Measurements from ENCODE around the gene ZNF346. TPM values are rescaled to one million over a fixed set of nuclear protein-coding genes. Genes with fewer than 3 reads are reported as not detected.

ZNF346 gene
- total RNA-seq, 4 donors from 2014 or later: 5.2 to 8.0 (median 6.8) TPM

DNA sequence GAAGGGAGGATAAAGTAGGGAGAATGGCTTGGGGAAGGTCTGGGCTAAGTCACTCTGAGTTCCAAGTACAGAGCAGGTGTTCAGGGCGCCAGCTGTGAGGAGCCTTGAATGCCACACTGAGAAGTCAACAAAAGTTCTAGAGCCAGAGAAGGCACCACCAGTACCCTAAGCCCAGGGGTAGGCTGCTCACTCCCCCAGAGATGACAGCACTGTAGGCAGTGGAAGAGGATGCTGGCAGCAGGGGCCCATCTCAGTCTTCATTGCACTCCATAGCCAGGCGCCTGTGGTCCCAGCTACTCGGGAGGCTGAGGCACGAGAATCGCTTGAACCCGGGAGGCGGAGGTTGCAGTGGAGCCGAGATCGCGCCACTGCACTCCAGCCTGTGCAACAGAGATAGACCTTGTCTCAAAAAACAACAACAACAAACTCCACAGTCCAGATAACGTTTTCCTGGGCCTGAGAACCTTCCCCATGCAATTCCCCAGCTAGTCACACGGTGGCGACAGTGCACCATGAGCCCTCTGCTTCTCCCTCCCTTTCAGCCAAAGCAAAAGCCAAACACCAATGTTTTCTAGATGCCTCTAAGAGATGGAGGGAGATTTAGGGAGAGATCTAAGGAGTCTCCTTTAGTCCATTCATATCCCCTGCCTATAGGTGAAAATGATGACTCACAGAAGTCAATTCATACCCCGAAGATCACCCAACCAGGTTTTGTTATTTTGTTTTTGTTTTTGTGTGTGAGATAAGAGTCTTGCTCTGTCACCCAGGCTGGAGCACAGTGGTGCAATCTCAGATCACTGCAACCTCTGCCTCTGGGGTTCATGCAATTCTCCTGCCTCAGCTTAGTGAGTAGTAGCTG, 91.3 kb downstream of the ZNF346 start:
- TF ChIP-seq, protein P1, sequence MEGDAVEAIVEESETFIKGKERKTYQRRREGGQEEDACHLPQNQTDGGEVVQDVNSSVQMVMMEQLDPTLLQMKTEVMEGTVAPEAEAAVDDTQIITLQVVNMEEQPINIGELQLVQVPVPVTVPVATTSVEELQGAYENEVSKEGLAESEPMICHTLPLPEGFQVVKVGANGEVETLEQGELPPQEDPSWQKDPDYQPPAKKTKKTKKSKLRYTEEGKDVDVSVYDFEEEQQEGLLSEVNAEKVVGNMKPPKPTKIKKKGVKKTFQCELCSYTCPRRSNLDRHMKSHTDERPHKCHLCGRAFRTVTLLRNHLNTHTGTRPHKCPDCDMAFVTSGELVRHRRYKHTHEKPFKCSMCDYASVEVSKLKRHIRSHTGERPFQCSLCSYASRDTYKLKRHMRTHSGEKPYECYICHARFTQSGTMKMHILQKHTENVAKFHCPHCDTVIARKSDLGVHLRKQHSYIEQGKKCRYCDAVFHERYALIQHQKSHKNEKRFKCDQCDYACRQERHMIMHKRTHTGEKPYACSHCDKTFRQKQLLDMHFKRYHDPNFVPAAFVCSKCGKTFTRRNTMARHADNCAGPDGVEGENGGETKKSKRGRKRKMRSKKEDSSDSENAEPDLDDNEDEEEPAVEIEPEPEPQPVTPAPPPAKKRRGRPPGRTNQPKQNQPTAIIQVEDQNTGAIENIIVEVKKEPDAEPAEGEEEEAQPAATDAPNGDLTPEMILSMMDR (IDR thresholded peaks at IDR 0.05 in 4 of 5, conservative IDR thresholded peaks at IDR 0.05 in 1 of 5): peak; percentile 88 to 99 (median 96)
- TF ChIP-seq POLR2A (IDR thresholded peaks at IDR 0.05): no peak
- Histone ChIP-seq H3K27ac (peak overlapping the region in 2 of 4 donors; percentile 16 to 51), H3K36me3 (no peaks in the 10 kb centered on the region), H3K4me1 (peaks cover 7 to 10% of the 10 kb centered on the region in 2 donors), H3K9me3 (no peaks in the 10 kb centered on the region), H3K27me3 (no peaks in the 10 kb centered on the region), H3K4me3 (peak overlapping the region in 1 of 4 donors; percentile 22)
- ATAC-seq (peak; percentile 69 to 70), DNase-seq (peak; percentile 47 to 68)
- intact Hi-C loops (cut with DNase I; ENCODE audit: low total_unique reads): loop anchor here (2.0 to 10.0 kb wide), 3 partner anchors 139 to 341 kb away; partner anchors contain the start of genes PRELID1 and RAB24
- in situ Hi-C loops (cut with MboI; ENCODE audit: low sequenced_read_pairs in 4 of 4): loop anchor here in 2 of 4 donors (25.0 kb wide), 2 partner anchors 149 to 451 kb away; no protein-coding TSS in a partner anchor

DNA sequence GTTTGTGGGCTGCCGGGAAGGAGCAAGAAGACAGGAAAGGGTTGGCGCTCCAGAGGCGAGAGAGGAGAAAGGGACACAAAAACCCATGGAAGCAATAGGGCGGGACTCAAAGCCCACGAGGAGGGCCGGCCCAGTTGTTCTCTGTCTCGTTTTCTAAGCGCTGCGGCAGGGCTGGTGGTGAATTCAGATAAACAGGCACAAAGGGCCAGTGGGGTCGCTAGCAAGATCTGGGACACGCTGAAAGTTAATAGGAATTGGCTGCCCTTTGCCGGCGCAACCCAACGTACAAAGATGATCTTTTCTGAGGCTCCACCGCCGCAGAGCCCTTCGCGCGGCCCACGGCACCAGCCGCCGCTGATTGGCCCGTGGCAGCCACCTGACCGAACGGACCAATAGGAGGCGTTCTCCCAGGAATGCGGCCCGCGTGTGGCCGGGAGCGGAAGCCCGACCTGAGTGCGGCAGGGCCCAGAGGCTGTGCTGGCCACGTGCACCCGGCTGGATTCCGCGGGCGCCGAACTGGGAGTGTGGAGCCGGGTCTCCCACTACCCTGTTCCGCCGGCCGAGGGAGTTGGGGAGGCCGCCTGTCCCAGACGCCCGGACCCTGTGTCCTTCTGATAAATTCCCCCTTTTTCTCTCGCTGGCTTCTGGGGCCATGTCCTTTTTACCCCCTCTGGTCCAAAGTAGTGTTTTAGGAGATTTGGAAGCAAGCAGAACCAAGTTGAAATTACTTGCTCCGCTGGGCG, 94.3 kb downstream of the ZNF346 start:
- intact Hi-C loops (cut with DNase I; ENCODE audit: low total_unique reads): loop anchor here (1.0 to 10.0 kb wide), 2 partner anchors 16 to 338 kb away; partner anchors contain the start of gene NSD1
- DNase-seq (peak; percentile 80 to 86), ATAC-seq (peak; percentile 91 to 93)
- Histone ChIP-seq H3K9me3 (no peaks in the 10 kb centered on the region), H3K4me1 (peaks cover 7 to 10% of the 10 kb centered on the region in 2 donors), H3K27me3 (no peaks in the 10 kb centered on the region), H3K4me3 (peak overlapping the region; percentile 41 to 55 (median 50)), H3K36me3 (no peaks in the 10 kb centered on the region), H3K27ac (peak overlapping the region; percentile 41 to 76 (median 70))
- TF ChIP-seq POLR2A (IDR thresholded peaks at IDR 0.05): peak in 1 of 2 donors; percentile 19
- TF ChIP-seq, protein P1 (IDR thresholded peaks at IDR 0.05 in 4 of 5, conservative IDR thresholded peaks at IDR 0.05 in 1 of 5): no peak
- in situ Hi-C loops (cut with MboI; ENCODE audit: low sequenced_read_pairs in 4 of 4): loop anchor here in 2 of 4 donors (25.0 kb wide), 2 partner anchors 145 to 455 kb away; no protein-coding TSS in a partner anchor

DNA sequence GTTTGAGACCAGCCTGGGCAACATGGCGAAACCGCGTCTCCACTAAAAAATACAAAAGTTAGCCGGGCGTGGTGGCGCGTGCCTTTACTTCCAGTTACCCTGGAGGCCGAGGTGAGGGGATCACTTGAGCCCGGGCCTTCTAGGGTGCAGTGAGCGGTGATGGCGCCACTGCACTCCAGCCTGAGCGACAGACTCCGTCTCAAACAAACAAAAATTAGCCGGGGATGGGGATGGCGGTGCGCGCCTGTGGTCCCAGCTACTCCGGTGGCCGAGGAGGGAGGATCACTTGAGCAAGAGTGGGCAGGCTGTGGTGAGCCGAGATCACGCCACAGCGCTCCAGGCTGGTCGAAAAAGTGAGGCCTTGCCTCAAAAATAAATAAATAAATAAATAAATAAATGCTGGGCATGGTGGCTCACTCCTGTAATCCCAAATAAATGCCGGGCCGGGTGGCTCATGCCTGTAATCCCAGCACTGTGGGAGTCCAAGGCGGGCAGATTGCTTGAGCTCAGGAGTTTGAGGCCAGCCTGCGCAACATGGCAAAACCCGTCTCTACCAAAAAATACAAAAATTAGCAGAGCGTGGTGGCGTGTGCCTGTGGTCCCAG, 95.0 kb downstream of the ZNF346 start:
- in situ Hi-C loops (cut with MboI; ENCODE audit: low sequenced_read_pairs in 4 of 4) (loop anchor here in 2 of 4 donors (25.0 kb wide), 2 partner anchors 145 to 455 kb away; no protein-coding TSS in a partner anchor), intact Hi-C loops (cut with DNase I; ENCODE audit: low total_unique reads) (loop anchor here (1.0 to 10.0 kb wide), 2 partner anchors 16 to 337 kb away; partner anchors contain the start of gene NSD1)
- H3K27ac ChIP-seq: peak overlapping the region in 3 of 4 donors; percentile 64 to 76 (median 75)
- H3K4me1 ChIP-seq: peaks cover 7 to 10% of the 10 kb centered on the region in 2 donors
- peak overlapping the region in 1 of 4 donors; percentile 50 for H3K4me3 ChIP-seq
- H3K9me3 ChIP-seq: no peaks in the 10 kb centered on the region
- TF ChIP-seq, protein P1 (IDR thresholded peaks at IDR 0.05 in 4 of 5, conservative IDR thresholded peaks at IDR 0.05 in 1 of 5): no peak
- TF ChIP-seq POLR2A (IDR thresholded peaks at IDR 0.05): no peak
- no peaks in the 10 kb centered on the region for H3K27me3 ChIP-seq
- no peak for DNase-seq
- H3K36me3 ChIP-seq: no peaks in the 10 kb centered on the region
- ATAC-seq: no peak

DNA sequence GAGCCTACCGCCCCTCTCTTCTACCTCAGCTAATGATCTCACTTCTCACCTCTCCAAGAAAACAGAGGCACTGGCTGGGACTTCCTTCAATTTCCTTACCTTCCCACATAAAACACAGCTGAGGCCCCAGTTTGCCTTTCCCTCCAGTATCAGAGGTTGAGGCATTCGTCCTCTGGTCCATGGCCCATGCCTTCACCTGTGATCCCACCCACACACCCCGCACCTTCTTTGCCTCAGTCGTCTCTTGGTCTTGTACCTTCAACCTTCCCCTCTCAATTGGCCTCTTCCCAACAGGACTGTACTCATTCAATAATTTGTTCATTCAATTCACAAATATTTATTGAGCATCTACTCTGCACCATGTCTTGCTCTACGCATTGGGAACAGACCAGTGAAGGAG, 100.1 kb downstream of the ZNF346 start:
- no peaks in the 10 kb centered on the region for H3K9me3 ChIP-seq
- no peak for TF ChIP-seq POLR2A (IDR thresholded peaks at IDR 0.05)
- TF ChIP-seq, protein P1 (IDR thresholded peaks at IDR 0.05 in 4 of 5, conservative IDR thresholded peaks at IDR 0.05 in 1 of 5): no peak
- no peak overlapping the region for H3K4me3 ChIP-seq
- ATAC-seq: no peak
- in situ Hi-C loops (cut with MboI; ENCODE audit: low sequenced_read_pairs in 4 of 4): loop anchor here in 3 of 4 donors (10.0 to 25.0 kb wide), 3 partner anchors 140 to 460 kb away; partner anchors contain the start of genes PRELID1 (in 1 of the 3) and RAB24 (in 1 of the 3)
- no peaks in the 10 kb centered on the region for H3K4me1 ChIP-seq
- intact Hi-C loops (cut with DNase I; ENCODE audit: low total_unique reads): no loop called here
- H3K36me3 ChIP-seq: no peaks in the 10 kb centered on the region
- no peak for DNase-seq
- H3K27me3 ChIP-seq: no peaks in the 10 kb centered on the region
- H3K27ac ChIP-seq: no peak overlapping the region

All from gastrocnemius medialis (tissue), 4 donors.